ENCODE measurements around the gene PPM1J.
"Not testable (repeated sequence)": the region's sequence is repeated elsewhere in the genome, so short reads cannot be mapped to it uniquely, and the experiment has no call there.

Gene PPM1J

DNA sequence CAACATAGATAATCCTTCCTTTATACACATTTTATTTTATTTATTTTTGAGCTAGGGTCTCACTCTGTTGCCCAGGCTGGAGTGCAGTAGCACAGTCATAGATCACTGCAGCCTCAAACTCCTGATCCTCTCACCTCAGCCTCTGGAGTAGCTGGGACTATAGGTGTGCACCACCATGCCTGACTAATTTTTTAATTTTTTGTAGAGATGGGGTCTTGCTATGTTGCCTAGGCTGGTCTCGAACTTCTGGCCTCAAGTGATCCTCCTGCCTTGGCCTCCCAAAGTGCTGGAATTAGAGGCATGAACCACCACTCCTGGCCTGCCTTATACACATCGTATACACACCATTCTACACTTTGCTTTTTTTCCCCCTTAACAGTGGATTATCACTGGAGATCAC, 6.2 kb upstream of the PPM1J start:
- DNase-seq, result not testable (repeated sequence)

DNA sequence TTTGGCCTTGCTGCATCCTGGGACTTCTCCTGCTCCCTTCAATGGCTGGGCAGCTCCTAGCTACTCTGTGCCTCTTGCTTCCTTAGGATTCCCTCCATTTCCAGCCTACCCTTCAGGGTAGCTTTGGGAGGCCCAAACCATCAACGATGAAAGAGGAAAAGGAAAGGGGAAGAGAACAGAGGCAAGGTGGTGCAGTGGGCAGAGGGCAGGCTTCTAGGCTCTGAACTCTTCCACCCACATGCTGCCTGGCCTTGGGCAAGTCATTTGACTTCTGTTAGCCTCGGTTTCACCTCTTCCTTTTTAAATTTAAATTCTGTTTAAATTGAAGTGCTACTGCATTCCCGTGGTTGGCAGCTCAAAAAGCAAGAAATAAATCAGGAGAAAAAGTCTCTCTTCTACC, 5.7 kb upstream of the PPM1J start:
- DNase-seq, result no peak

DNA sequence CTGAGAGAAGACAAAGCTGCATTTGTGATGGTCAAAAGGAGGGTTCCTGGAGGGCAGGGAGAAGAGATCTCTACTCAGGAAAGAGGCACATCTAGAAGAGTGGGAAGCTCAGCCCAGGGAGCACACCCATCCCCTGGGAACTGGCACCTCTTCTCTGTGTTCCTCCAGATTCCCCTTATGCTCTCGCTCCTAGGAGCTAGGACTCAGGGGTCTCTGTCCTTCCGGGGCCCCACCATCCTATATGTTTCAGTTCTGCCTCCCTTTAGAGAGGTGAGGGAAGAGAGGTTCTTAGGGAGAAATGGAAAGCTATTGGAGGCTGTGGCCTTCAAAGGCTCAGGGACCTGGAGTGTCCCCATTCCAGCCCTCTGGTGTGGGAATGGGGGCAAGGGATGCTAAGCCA, 4.6 kb upstream of the PPM1J start:
- DNase-seq, result no peak

DNA sequence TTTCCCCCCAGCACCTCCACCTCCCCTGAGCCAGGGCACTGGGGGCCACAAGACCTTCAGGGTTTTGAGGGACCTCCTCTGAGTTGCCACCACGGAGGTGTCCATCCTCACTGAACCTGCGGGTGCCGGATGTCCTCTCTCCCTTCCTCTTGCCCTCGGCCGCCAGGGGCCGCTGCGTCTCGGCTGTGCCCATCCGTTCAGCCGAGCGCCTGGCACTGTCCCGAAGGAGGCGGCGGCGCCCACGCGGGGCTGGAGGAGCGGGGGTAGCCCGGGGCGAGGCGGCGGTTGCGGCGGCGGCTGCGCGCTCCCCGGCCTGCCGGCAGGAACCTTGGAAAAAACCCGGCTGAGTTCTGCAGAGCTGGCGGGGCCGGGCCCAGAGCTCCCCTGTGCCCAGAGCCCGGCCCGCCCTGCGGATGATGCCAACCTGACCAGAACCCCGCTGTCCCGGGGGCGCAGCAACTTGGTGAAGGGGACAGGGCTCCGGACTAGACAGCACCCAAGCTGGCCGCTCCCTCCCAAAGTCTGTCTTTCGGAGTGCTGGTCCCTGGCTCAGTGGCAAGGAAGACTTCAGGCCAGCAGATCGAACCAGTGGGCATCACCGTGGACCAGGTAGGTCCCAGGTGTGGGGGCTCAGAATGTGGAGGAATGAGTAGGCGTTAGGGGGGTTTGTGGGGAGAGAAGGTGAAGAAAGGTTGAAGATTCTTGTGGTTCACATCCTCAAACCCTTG, 3.7 kb upstream of the PPM1J start:
- DNase-seq, result peak; percentile 73 to 74

DNA sequence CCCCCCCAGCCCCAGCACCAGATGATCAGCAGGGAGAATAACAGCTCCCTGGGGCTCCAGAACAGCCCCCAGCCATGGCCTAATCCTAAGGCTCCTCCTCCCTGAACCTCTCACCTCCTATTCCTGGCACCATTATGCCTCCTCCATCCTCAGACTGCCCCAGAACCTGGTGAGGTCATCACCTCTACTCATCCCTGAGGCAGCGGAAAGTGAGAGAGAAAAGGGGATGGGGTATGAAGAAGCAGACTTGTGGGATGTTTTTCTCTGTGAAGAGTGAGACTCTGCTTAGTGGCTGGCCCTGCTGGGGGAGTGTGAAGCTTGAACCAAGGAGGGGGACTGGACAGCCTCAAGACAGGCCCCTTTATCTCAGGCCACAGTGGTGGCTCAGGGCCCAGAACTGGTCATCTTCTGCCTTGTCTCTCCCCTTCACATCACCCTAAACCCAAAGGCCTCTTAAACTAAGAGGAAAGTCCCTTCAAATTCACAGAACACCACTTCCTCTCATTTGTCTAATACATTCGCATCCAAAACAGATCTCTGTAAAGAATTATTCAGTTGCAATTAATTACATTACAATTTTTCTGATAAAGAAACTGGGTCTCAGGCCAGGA, 2.2 kb upstream of the PPM1J start:
- no peak for DNase-seq

DNA sequence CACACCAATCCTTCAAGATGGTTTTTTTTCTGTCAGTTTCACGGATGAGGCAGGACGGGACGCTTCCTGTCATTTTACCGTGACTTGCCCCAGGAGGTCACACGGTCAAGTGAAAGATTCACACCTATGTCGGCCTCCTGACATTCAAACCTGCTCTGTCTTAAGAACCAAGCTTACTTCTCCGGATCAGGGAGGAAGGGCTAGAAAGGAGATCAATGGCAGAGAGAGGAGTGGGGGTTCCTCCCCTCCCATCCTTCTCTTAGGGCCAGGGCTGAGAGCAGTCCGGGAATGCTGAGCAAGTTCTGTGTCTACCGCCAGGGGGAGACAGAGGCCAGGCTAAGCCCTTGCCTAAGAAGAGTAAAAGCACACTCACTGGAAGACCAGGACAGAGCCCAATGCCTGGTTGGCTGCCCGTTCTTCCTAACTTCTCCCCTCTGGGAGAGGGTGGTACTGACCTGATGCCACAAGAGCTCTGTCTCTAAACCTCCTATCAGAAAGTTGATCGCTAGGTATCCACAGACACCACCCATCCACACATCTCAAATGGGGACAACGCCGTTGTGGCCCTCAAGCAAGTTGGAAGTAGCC, 1.1 kb upstream of the PPM1J start:
- DNase-seq, result peak; percentile 80 to 83

DNA sequence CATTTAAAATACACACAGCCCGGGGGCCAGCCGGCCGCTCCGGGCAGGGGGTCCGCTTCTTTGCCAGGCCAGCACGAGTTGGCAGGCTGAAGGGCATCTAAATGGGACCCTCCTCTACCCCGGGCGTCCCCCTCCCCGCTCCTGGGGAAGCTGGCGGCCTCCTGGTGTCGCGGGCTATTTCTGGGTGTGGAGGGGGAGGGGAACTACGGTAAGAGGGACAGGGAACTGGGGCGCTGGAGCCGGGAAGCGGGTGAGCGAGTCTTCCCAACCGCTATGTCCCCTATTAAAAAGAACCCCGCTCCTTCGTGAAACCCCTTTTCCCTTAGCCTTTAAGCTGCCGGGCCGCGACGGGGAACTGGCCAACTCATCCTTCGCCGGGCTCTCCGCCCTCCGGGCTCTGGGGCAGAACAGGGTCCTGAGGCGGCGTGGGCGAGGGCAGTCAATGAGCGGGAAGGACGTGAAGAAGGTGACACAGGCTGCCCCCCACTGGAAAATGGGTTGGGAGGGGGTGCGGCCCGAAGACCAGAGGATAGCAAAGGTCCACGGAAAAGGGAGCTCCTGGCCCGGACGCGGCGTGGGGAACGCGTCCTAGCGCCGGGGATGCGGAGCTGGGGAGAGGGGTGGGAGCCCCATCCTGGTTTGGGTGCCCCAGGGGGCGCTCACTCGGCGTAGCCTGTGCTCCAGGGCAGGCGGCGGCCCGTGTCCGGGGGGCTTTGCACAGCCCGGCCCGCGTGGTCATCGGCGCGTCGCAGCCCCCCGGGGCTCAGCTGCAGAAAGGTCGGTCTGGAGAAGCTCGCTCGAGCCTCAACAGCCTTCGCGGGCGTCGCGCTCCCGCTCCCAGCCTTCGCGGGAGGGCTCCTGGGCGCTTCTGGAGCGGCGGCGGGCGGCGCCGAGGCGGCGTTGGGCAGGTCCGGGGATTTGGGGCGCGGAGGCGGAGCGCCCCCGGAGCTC, 544 bp downstream of the PPM1J start:
- DNase-seq, result no peak

DNA sequence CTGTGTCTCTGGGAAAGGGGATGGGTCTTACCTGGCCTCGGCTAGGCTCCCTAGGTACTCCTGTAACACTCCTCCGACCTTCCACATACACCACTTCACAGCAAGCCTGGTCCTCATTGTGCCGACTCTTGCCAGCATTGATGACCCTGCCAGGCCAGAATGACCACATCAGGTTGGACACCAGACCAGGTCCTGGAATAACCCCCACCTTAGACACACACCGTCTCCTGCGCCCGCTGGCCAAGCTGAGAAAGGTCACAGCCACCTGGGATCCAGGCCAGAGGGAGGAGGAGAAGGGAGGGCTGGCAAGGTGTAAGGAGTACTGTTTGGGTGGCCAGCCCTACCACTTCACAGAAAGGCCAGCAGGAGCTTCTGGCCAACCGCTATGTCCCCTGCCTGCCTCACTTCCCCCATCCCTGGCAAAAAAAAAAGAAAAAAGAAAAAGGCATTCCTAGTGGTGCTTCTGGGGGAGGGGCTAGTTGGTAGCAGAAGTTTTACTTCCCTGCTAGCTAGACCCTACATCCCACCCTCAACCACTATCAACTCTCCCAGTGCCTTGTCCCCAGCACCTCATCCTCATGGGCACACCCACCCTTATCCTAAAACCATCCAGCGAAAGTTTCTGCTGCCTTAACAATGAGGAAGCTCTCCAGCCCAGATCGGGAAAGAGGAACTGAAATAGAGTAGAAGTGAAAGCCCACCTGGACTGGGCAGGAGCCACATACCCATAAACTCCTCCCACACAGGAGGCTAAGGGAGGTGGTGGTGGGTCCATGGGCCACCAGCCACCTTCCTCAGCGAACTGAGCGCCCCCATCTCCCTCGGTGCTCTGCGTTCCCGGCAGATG, 1.4 kb downstream of the PPM1J start:
- peak in 1 of 2 donors; percentile 47 for DNase-seq

DNA sequence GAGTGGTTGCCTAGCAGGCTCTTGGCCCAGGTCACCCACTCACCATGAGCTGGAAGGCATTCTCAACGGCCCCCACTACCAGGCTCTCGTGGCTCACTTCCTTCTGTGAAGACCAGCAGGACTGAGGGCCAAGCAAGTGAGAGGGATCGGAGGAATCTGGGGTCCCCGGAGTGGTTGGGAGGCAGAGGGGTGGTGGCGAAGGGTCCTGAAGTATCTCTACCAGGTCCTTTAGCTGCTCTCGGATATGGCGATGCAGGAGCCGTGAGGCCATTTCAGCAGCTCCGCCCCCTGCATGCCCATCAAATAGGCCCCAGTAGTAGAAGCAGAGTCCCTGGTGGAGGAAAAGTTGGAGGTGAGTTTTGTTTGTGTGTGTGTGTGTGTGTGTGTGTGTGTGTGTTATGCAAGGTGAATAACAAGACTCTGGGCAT, 2.4 kb downstream of the PPM1J start:
- no peak for DNase-seq

DNA sequence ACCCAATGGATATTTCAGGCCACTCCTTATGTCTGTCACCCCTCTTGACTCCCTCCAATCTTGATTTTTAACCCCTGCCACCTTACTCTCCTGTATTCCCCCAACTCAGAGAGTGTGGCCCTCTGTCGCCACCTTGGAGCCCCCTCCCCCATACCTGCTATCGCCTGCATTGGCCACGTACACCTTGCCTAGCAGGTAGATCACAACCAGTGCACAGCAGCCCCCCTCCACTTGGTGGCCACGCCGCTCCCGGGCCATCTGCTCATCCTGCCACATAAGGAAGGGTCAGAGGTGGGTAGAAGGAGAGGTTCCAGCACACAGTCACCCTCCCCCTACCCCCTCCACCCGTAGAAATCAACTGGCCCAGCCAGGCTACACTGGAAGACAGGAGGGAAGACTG, 2.9 kb downstream of the PPM1J start:
- no peak for DNase-seq

DNA sequence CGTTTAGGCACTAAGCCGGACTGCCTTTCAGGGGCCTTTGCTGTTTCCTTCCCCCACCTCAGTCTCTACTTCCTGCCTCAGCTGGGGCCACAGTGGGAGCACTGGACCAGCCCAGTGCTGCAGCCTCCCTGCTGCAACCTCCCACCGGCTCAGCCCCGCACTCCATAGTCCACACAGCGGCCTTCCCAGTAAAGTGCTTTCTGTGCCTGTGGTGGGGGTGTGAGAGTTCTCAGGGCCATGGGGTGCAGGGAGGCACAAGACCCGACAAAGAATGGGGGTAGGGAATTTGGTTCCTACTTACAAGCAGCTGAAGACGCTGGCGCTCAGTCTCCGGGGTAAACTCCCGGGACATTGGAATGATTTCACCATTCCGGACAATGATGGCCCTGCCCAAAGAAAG, 3.5 kb downstream of the PPM1J start:
- no peak for DNase-seq

DNA sequence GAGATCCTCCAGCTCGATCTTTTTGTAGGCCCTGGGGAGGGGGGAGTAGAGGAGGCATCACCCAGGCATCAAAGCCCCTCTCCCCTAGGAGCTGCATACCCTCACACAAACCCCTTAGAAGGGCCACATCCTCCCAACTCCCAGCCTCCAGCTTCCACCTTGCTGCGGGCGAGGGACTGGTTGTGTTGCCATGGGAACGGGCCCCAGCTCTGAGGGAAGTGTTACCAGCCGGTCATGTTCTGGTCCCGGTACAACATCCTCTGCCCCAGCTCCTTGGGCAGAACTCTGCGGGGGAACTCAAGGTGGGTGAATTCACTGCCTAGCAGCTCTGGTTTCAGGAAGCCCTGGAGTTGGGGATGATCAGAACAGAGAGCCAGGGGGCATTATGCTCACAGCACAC, 4.1 kb downstream of the PPM1J start:
- DNase-seq, result no peak

DNA sequence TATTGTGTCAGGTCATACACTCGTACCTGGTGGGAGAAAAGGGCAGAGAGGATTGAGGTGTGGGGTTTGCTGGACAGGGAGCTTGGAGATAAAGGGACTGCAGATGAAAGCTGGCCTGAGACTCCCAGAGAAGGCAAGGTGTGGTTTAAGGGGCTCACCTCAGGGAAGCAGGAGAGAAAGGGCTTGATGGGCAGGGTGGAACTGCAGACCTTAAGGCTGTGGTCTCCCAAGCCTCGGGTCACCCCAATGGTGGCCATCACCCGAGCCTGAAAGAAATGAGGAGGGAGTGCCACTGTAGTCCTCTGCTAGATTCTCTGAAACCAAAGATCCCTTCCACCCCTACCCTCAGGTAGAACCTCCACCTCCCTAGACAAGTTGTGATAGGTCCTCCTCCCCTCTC, 4.5 kb downstream of the PPM1J start:
- DNase-seq, result no peak

DNA sequence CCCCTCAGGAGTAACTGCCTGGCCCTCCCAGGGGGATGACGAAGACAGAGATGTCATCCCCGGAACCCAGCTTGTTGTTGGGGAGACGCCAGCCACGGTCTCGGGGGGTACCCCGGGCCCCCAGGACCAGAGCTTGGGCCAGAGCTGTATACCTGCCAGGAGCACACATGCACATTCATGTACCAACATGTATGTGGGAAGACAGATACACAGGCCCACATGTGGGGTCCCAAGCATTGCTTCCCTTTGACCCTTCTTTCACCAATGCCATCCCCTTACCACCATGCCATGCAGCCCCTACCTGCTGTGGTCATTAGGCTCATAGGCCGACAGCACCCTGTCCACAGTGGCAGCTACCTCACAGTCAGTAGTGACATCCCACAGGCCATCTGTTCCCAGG, 5.0 kb downstream of the PPM1J start:
- DNase-seq, result no peak

DNA sequence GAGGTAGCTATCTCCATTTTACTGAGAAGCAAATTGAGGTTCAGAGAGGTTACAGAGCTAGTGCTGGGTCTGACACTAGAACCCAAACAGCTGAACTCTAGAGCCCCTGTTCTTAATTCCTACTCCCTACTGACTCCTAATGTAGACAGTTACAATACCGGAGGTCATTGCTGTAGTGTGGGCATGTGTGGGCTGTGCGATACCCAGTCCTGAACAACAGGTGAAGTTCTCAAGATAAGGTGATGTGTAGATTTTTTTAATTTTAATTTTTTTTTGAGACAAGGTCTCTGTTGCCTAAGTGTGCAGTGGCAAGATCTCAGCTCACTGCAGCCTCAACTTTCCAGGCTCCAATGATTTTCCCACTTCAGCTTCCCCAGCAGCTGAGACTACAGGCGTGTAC, 6.6 kb downstream of the PPM1J start:
- no peak for DNase-seq

DNA sequence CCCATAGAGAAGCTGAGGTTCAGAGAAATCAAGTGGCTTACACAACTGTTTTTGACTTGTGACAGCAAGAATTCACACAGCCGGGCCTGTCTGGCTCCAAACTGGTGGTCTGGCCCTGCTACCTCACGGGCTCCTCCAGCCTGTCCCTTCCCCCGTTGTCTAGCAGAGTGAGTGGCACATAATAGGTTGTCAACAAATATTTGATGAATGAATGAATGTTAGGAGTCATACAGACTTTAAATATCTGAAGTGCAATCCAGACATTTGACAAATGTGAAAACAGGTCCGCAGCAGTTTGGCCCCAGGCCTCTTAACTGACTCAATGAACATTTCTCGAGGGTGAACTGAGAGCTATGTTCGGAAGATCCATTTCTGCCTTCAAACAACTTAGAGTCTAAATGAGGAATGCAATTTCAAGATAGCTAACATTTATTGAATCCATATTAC, 7.1 kb downstream of the PPM1J start:
- no peak for DNase-seq

DNA sequence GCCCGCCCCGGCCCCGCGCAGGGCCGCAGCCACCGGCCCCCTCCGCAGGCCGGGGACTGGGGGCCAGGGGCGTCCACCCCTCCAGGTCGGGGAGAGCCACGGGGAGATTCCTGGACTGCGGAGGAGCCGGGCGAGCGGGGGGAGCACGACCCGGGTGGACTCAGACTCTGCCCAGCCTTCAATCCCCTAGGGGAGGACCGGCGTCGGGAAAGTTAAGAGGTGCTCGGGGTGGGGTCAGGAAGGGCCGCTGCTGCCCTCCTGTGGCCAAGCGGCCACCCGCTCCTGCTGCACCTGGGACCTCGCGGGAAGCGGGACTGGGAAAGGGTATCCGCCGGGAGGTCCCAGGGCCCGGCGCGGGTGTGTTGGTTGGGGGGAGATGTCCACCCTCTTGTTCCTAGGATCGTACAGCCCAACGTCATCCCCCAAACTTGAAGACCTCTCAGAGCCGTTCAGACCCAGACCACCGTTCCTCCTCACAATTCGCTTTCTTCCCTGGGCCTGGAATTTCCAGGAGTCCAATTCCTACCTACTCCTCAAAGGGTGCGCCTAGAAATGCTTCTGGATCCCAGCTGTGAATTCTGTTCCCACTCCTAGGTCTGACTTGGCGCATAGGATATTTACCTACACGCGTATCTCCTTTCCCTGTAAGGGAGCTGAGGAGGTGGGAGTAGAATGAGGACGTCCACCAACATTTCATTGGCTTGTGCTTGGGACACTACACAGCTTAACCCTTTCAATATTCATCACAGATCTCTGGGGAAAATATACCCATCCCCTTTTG, 7.7 kb downstream of the PPM1J start:
- DNase-seq, result peak; percentile 66 to 76

DNA sequence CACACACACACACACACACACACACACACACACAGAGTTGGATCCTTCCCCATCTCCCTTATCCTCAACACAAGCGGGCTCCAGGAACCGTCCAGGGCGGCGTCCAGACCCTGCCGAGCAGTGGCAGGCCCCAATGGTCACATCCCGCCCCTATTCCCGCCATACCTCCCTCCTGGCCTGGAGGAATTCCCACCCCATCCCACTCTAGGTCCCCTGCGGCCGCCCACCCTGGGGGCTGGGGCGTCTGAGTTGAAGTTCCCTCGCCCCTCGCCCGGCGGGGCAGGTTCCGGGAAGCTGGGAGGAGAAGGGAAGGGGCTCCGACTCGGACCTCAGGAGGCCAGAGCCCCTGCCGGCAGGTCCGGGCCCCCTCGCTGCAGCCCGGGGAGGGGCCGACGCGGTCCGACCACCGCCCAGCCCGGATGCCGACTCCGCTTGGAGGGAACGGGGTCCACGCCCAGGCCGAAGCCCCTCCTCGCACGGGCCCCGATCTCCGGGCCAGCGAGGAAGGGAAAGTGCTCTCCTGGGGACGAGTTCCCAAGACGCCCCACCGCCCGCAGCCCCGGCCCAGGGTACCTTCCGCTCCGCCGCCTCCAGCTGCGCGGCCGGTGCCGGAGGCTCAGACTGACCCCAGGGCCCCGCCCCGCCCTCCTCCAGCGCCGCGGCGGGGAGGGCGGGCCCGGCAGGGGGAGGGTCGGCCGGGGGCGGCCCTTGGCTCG, 8.5 kb downstream of the PPM1J start, which contains the start of gene RHOC:
Gene RHOC (minus strand): TSS at position 623 of the 716 bp plus-strand sequence. CDS start 3,328 bp downstream, outside the sequence.
- peak; percentile 42 to 52 for DNase-seq

DNA sequence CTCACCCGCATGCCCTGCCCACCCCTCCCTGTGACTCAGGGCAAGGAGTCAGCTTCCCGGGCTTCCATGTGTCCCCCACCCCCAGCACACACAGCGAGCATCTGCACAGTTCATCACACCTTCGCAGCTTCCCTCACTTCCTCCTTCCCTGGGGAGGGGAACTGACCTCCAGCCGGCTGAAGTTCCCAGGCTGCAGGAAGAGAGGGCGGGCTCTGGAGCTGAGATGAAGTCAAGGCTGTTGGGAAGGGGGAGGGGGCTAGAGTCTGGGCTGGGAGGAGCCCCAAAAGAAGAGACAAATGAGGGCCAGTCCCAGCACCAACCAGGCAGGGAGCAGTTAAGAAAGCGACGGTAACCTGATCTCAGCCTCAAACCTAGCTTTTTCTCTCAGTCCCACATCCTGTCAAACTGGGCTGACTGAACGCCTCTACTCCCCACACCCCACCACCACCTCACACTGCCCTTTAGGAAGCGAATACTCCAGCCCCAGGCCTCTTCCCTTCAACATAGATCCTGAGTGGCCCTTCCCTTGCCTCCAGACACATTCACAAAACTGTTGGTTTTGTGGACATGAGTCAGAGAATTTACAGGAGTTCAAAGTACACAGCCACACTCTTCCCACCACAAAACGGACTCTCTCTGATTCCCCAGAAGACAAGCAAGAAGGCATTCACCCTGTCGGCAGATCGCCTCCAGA, 10.1 kb downstream of the PPM1J start:
- DNase-seq, result peak; percentile 57 to 60

DNA sequence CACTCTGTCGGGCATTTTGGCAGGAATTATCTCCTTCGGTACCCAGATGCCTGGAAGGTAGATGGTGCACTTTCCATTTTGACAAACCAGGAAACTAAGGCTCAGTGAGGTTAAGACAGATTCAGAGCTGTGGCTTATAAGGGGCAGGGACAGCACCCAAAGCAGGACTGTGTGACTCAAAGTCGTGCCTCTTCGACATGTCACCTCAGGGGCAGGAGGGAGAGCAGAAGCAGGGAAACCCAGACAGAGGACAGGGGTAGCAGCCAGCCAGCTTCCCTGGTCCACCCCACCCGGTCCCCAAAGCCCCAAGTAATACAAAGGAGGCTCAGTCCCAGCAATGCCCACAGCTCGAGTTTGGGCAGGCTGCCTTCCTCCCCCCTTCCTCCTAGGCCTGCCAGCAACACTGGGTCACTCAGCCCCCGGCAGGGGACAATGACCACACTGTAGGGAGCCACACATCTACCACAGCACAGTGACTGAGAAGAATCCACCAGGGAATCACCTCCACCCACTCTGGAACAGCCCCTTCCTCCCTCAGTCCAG, 10.7 kb downstream of the PPM1J start:
- no peak for DNase-seq

All from CD4-positive, alpha-beta T cell treated with Interleukin-1 beta for 1 hour (primary cell).